SK-N-SH (cell line): ENCODE data around the gene ZKSCAN2. TPM values are rescaled to one million over a fixed set of nuclear protein-coding genes. Genes with fewer than 3 reads are reported as not detected.

Experiments used
- CTCF ChIA-PET: fragments of 300-600, 350-600 bp; formaldehyde crosslinking; extraction: SDS; loops from one replicate; lab custom pipeline; 2021; lab: Yijun Ruan, JAX
- POLR2A ChIA-PET: fragments of 350-600 bp; sonication (Branson Sonifier 250); formaldehyde crosslinking; extraction: SDS; loops from one replicate; lab custom pipeline; 2020; ENCODE audit warnings: antibody characterized with exemption, inconsistent platforms; lab: Yijun Ruan, JAX
- DNase-seq: peaks from one replicate; pipeline ENCODE4 v3.0.0; 2012
- H2AFZ ChIP-seq: fragments of 200-600 bp; sonication (generic); 2 replicates; pipeline ENCODE4 v1.8.1; 2016; ENCODE audit warnings: antibody characterized with exemption, mild to moderate bottlenecking, low read depth
- H3F3A ChIP-seq: fragments of 200-600 bp; sonication (generic); replicated peaks from 2 replicates; pipeline ENCODE3; 2016; ENCODE audit warnings: antibody characterized with exemption, mild to moderate bottlenecking; ENCODE audit not compliant: insufficient read depth
- H3K27ac ChIP-seq, 2 experiments: fragments of 200-500 bp in 1 of 2; fragments of 200-600 bp in 1 of 2; sonication (Bioruptor generic) in 1 of 2; sonication (generic), shearing (Covaris generic) in 1 of 2; 2 replicates each; pipeline versions ENCODE4 v1.5.1 to v1.6.1; 2014 to 2016; ENCODE audit warnings: low read depth in 2 of 2, inconsistent platforms in 1 of 2, low read length in 1 of 2, mild to moderate bottlenecking in 1 of 2, mixed read lengths in 1 of 2
- H3K27me3 ChIP-seq: fragments of 200-600 bp; sonication (generic), shearing (Covaris generic); 2 replicates; pipeline ENCODE4 v1.6.1; 2016; ENCODE audit warnings: mixed run types; ENCODE audit not compliant: insufficient read depth
- H3K36me3 ChIP-seq, 2 experiments: fragments of 200-500 bp in 1 of 2; fragments of 200-600 bp in 1 of 2; sonication (Bioruptor generic) in 1 of 2; sonication (generic) in 1 of 2; replicated peaks in 1 of 2; 2 replicates each; pipeline versions ENCODE3 to v1.5.1; 2014 to 2016; ENCODE audit warnings: low read length in 1 of 2, mild to moderate bottlenecking in 1 of 2; ENCODE audit not compliant: insufficient read depth in 2 of 2, control insufficient read depth in 1 of 2
- H3K4me1 ChIP-seq, 2 experiments: fragments of 200-500 bp in 1 of 2; fragments of 200-600 bp in 1 of 2; sonication (Bioruptor generic) in 1 of 2; sonication (generic), shearing (Covaris generic) in 1 of 2; 2 replicates each; pipeline versions ENCODE4 v1.5.1 to v1.6.1; 2014 to 2016; ENCODE audit warnings: low read depth in 1 of 2, low read length in 1 of 2, mixed run types in 1 of 2; ENCODE audit not compliant: insufficient read depth in 2 of 2, control insufficient read depth in 1 of 2
- H3K4me2 ChIP-seq: fragments of 200-600 bp; sonication (generic), shearing (Covaris generic); 2 replicates; pipeline ENCODE4 v1.6.1; 2017; ENCODE audit warnings: mixed run types
- H3K4me3 ChIP-seq, 2 experiments: fragments of 200-500 bp in 1 of 2; fragments of 200-600 bp in 1 of 2; sonication (Bioruptor generic) in 1 of 2; sonication (generic), shearing (Covaris generic) in 1 of 2; 2 replicates each; pipeline versions ENCODE4 v1.5.1 to v1.8.1; 2014 to 2016; ENCODE audit warnings: low read depth in 2 of 2, inconsistent platforms in 1 of 2, low read length in 1 of 2, mild to moderate bottlenecking in 1 of 2, mixed read lengths in 1 of 2, moderate library complexity in 1 of 2
- H3K79me2 ChIP-seq: fragments of 200-600 bp; sonication (generic); 2 replicates; pipeline ENCODE4 v1.8.1; 2017; ENCODE audit warnings: mild to moderate bottlenecking; ENCODE audit not compliant: insufficient read depth
- H3K9ac ChIP-seq: fragments of 200-600 bp; sonication (generic); 2 replicates; pipeline ENCODE4 v1.6.1; 2017; ENCODE audit warnings: mixed run types
- H3K9me2 ChIP-seq: fragments of 200-600 bp; sonication (generic); 2 replicates; pipeline ENCODE4 v1.6.1; 2017; ENCODE audit warnings: mixed run types
- H3K9me3 ChIP-seq: fragments of 200-600 bp; sonication (generic); 2 replicates; pipeline ENCODE4 v1.6.1; 2017; ENCODE audit warnings: mixed run types, mild to moderate bottlenecking, moderate library complexity
- H4K20me1 ChIP-seq: fragments of 200-600 bp; sonication (generic); 2 replicates; pipeline ENCODE4 v1.6.1; 2017; ENCODE audit warnings: mild to moderate bottlenecking, mixed run types; ENCODE audit not compliant: insufficient read depth
- CTCF ChIP-seq: fragments of 200-600 bp; sonication (generic); IDR thresholded peaks from 2 replicates; pipeline ENCODE4 v1.6.1; 2017; ENCODE audit warnings: antibody characterized with exemption, mild to moderate bottlenecking, moderate library complexity
- ELF1 ChIP-seq: IDR thresholded peaks from 2 replicates; pipeline ENCODE4 v1.4.0; 2012
- EP300 ChIP-seq, 2 experiments: IDR thresholded peaks; 2 replicates each; pipeline versions ENCODE4 v1.4.0 to v1.6.1; 2012; ENCODE audit warnings: borderline replicate concordance in 1 of 2, low read depth in 1 of 2, low read length in 1 of 2
- EZH2phosphoT487 ChIP-seq: fragments of 200-600 bp; sonication (generic); IDR thresholded peaks from 2 replicates; pipeline ENCODE4 v1.6.1; 2017; ENCODE audit warnings: low read depth, mixed run types, mild to moderate bottlenecking, antibody characterized with exemption, moderate library complexity, borderline replicate concordance
- FOSL2 ChIP-seq: IDR thresholded peaks from 2 replicates; pipeline ENCODE4 v1.4.0; 2012; ENCODE audit warnings: low read depth, mild to moderate bottlenecking, moderate library complexity, borderline replicate concordance
- FOXJ3 ChIP-seq: sonication (generic); formaldehyde crosslinking; IDR thresholded peaks from 2 replicates; pipeline ENCODE4 v1.5.1; 2020; ENCODE audit warnings: mild to moderate bottlenecking, missing genetic modification reagents
- GABPA ChIP-seq: IDR thresholded peaks from 2 replicates; pipeline ENCODE4 v1.4.0; 2012; ENCODE audit warnings: low read depth, mild to moderate bottlenecking
- GATA2 ChIP-seq: sonication (generic); formaldehyde crosslinking; IDR thresholded peaks from 2 replicates; pipeline ENCODE4 v1.5.0; 2020; ENCODE audit warnings: mild to moderate bottlenecking, missing genetic modification reagents
- IRF3 ChIP-seq: fragments of 150-350 bp; IDR thresholded peaks from 2 replicates; pipeline ENCODE4 v1.6.1; 2016; ENCODE audit warnings: mild to moderate bottlenecking, low read depth, low read length
- MAX ChIP-seq: IDR thresholded peaks from 2 replicates; pipeline ENCODE4 v1.4.0; 2012; ENCODE audit warnings: low read depth
- MXI1 ChIP-seq: IDR thresholded peaks from 2 replicates; pipeline ENCODE4 v1.6.1; 2012; ENCODE audit warnings: mild to moderate bottlenecking, low read depth, low read length, improper control_type of control experiment
- NFIC ChIP-seq: IDR thresholded peaks from 2 replicates; pipeline ENCODE4 v1.4.0; 2012; ENCODE audit warnings: borderline replicate concordance
- NRF1 ChIP-seq: IDR thresholded peaks from 2 replicates; pipeline ENCODE4 v1.6.1; 2012; ENCODE audit warnings: low read depth, mild to moderate bottlenecking, low read length
- POLR2AphosphoS5 ChIP-seq: IDR thresholded peaks from 2 replicates; pipeline ENCODE4 v1.6.1; 2012; ENCODE audit warnings: low read depth, low read length
- RAD21 ChIP-seq: IDR thresholded peaks from 2 replicates; pipeline ENCODE4 v1.6.1; 2012; ENCODE audit warnings: mild to moderate bottlenecking, low read length
- REST ChIP-seq: IDR thresholded peaks from 2 replicates; pipeline ENCODE4 v1.6.1; 2012; ENCODE audit warnings: mild to moderate bottlenecking, low read depth, low read length, moderate library complexity
- RXRA ChIP-seq: IDR thresholded peaks from 2 replicates; pipeline ENCODE4 v1.4.0; 2012; ENCODE audit warnings: low read depth, mild to moderate bottlenecking, borderline replicate concordance
- SIN3A ChIP-seq: IDR thresholded peaks from 2 replicates; pipeline ENCODE4 v1.6.1; 2012; ENCODE audit warnings: low read depth, mild to moderate bottlenecking, low read length, moderate library complexity, borderline replicate concordance
- TAF1 ChIP-seq: IDR thresholded peaks from 2 replicates; pipeline ENCODE4 v1.6.1; 2012; ENCODE audit warnings: low read depth, mild to moderate bottlenecking, low read length, moderate library complexity, borderline replicate concordance
- YY1 ChIP-seq: IDR thresholded peaks from 2 replicates; pipeline ENCODE4 v1.4.0; 2012; ENCODE audit warnings: low read depth, mild to moderate bottlenecking
- WGBS: methylation state at CpG from one replicate; pipeline ENCODE4 v1.1.6; 2017; ENCODE audit warnings: low lambda C conversion rate; 5-methylcytosine and 5-hydroxymethylcytosine counted together
- polyA plus RNA-seq, 3 experiments: library from polyadenylated mRNA; depleted of rRNA; stranded (reverse); fragments of >200 nt; gene quantifications; 2 replicates each; pipeline ENCODE4 v1.2.3, GENCODE V29; 2012
- TF ChIP-seq, protein P1 (sequence below): IDR thresholded peaks from 2 replicates; pipeline ENCODE4; 2012

The ZKSCAN2 gene
- polyA plus RNA-seq, 1 of the 3 experiments (the other 2 are of a cell fraction): 1.6 TPM

GRCh38 chr16:25264597-25264996 is 7.0 kb upstream of the ZKSCAN2 start:
- Histone ChIP-seq H3K4me3 (no peak overlapping the region), H3K9ac (no peak overlapping the region), H3F3A (no peaks in the 10 kb centered on the region), H2AFZ (no peak overlapping the region), H4K20me1 (peaks cover 65% of the 10 kb centered on the region), H3K4me2 (no peak overlapping the region), H3K36me3 (peaks cover 4 to 8% of the 10 kb centered on the region in 2 experiments), H3K9me2 (no peaks in the 10 kb centered on the region), H3K9me3 (no peaks in the 10 kb centered on the region), H3K27me3 (no peaks in the 10 kb centered on the region), H3K4me1 (no peaks in the 10 kb centered on the region), H3K27ac (no peak overlapping the region), H3K79me2 (peaks cover 37% of the 10 kb centered on the region)
- ChIA-PET CTCF (interaction anchor here (0.7 kb wide), 1 partner anchor 625 kb away, joined by 3 read pairs; no protein-coding TSS in a partner anchor), POLR2A (no interaction called here)
- DNase-seq: no peak
- peak; percentile 98 for TF ChIP-seq REST
- TF ChIP-seq FOSL2: no peak
- no peak for TF ChIP-seq FOXJ3 (CRISPR knock-in tag)
- TF ChIP-seq CTCF: no peak
- TF ChIP-seq NFIC: peak; percentile 41
- TF ChIP-seq MAX: no peak
- no peak for TF ChIP-seq SIN3A
- no peak for TF ChIP-seq GABPA
- no peak for TF ChIP-seq POLR2AphosphoS5
- TF ChIP-seq TAF1: no peak
- TF ChIP-seq NRF1: no peak
- 87% methylated on average over 2 of the region's 2 CpGs for WGBS

DNA sequence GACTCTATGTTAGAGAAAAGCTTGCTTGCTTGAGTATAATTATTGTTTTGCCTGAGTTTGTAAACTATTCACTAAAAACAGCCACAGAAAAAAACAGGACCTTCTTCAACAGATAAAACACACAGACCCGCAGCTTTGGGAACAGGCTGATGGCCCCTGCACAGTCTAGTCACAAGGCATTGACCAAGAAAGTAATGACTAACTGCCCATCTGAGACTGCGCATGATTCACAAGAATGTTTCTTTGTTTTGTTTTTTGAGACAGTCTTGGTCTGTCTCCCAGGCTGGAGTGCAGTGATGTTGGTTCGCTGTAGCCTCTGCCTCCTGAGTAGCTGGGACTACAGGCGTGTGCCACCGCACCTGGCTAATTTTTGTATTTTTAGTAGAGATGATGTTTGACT is 2.8 kb upstream of the ZKSCAN2 start:
- Histone ChIP-seq H3K4me2 (no peak overlapping the region; the same call in 1 of the 2 replicates), H3K9me2 (no peaks in the 10 kb centered on the region), H4K20me1 (peaks cover 58% of the 10 kb centered on the region), H3K36me3 (peaks cover 4 to 8% of the 10 kb centered on the region in 2 experiments), H3K9me3 (no peaks in the 10 kb centered on the region), H3K27ac (no peak overlapping the region), H3K27me3 (no peaks in the 10 kb centered on the region), H3K4me1 (peaks cover 0 to 5% of the 10 kb centered on the region in 2 experiments; a peak in 2 of 4 replicates), H3F3A (peaks cover 7% of the 10 kb centered on the region), H3K79me2 (peaks cover 64% of the 10 kb centered on the region), H3K9ac (no peak overlapping the region), H3K4me3 (no peak overlapping the region), H2AFZ (no peak overlapping the region)
- POLR2A ChIA-PET: no interaction called here
- no peak for DNase-seq
- CTCF ChIA-PET: interaction anchor here (0.9 to 2.2 kb wide), 2 partner anchors 16 to 35 kb away, joined by 4 to 13 read pairs; no protein-coding TSS in a partner anchor
- TF ChIP-seq RAD21 (no peak), ELF1 (no peak), RXRA (no peak), NFIC (no peak), EP300 (IDR thresholded peaks at IDR 0.05; ENCODE audit: borderline replicate concordance in 1 of 2, low read depth in 1 of 2, low read length in 1 of 2) (no peak), GATA2 (CRISPR knock-in tag) (no peak), TAF1 (no peak), NRF1 (no peak), MXI1 (no peak), EZH2phosphoT487 (no peak), POLR2AphosphoS5 (no peak), YY1 (no peak), IRF3 (no peak)
- TF ChIP-seq, protein P1, sequence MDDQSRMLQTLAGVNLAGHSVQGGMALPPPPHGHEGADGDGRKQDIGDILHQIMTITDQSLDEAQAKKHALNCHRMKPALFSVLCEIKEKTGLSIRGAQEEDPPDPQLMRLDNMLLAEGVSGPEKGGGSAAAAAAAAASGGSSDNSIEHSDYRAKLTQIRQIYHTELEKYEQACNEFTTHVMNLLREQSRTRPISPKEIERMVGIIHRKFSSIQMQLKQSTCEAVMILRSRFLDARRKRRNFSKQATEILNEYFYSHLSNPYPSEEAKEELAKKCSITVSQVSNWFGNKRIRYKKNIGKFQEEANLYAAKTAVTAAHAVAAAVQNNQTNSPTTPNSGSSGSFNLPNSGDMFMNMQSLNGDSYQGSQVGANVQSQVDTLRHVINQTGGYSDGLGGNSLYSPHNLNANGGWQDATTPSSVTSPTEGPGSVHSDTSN: no peak
- 89% methylated on average over 5 of the region's 5 CpGs for WGBS
